Effector CD8-positive, alpha-beta T cell (primary cell): ENCODE data around the gene GDI2.
"Not testable (repeated sequence)": the region's sequence is repeated elsewhere in the genome, so short reads cannot be mapped to it uniquely, and the experiment has no call there.

Experiments
- DNase-seq: peaks from one replicate; lab custom pipeline; 2025; lab: John Stamatoyannopoulos, UW

The GDI2 gene

GRCh38 chr10:5782174-5782573 lies 31.1 kb downstream of the GDI2 start:
- DNase-seq: no peak

- DNase-seq: no peak
Observed at GRCh38 chr10:5779730-5780129, 33.5 kb downstream of the GDI2 start.

GRCh38 chr10:5777758-5778157 lies 35.5 kb downstream of the GDI2 start:
- not testable (repeated sequence) for DNase-seq

- no peak for DNase-seq
Observed at GRCh38 chr10:5776881-5777197, 36.4 kb downstream of the GDI2 start.

- DNase-seq: no peak
Observed at GRCh38 chr10:5776136-5776880, 36.9 kb downstream of the GDI2 start.

GRCh38 chr10:5775685-5776084 lies 37.5 kb downstream of the GDI2 start:
- DNase-seq: peak; percentile 62

- no peak for DNase-seq
Observed at GRCh38 chr10:5774987-5775620, 38.1 kb downstream of the GDI2 start.

- DNase-seq: no peak
Observed at GRCh38 chr10:5766189-5766588, 47.0 kb downstream of the GDI2 start.

GRCh38 chr10:5765617-5766016 lies 47.6 kb downstream of the GDI2 start:
- DNase-seq: no peak

- no peak for DNase-seq
Observed at GRCh38 chr10:5764422-5765297, 48.6 kb downstream of the GDI2 start.

- DNase-seq: no peak
Observed at GRCh38 chr10:5762531-5762930, 50.7 kb downstream of the GDI2 start.

- DNase-seq: no peak
Observed at GRCh38 chr10:5761220-5761619, 52.0 kb downstream of the GDI2 start.

- DNase-seq: no peak
Observed at GRCh38 chr10:5760515-5760914, 52.7 kb downstream of the GDI2 start.

- DNase-seq: no peak
Observed at GRCh38 chr10:5758927-5759326, 54.3 kb downstream of the GDI2 start.

GRCh38 chr10:5757766-5758517 lies 55.3 kb downstream of the GDI2 start:
- no peak for DNase-seq

GRCh38 chr10:5752301-5752871 lies 60.8 kb downstream of the GDI2 start:
- DNase-seq: no peak

GRCh38 chr10:5751601-5752253 lies 61.5 kb downstream of the GDI2 start:
- DNase-seq: no peak

- no peak for DNase-seq
Observed at GRCh38 chr10:5748394-5748803, 64.8 kb downstream of the GDI2 start.

GRCh38 chr10:5746197-5746596 lies 67.0 kb downstream of the GDI2 start:
- no peak for DNase-seq

- no peak for DNase-seq
Observed at GRCh38 chr10:5744849-5745248, 68.4 kb downstream of the GDI2 start.

- no peak for DNase-seq
Observed at GRCh38 chr10:5743736-5744135, 69.5 kb downstream of the GDI2 start.
